Stomach smooth muscle (tissue), 2 donors: ENCODE results near the gene BANK1.

ENCODE experiments used
- H3K27ac ChIP-seq: one replicate; pipeline ENCODE4 v1.7.0; 2013; ENCODE audit warnings: mild to moderate bottlenecking, low read length, inconsistent platforms
- H3K27me3 ChIP-seq, 2 donors: one replicate each; pipeline ENCODE4 v1.7.0; 2013; ENCODE audit warnings: low read length in 2 of 2; ENCODE audit not compliant: insufficient read depth in 2 of 2, control insufficient read depth in 1 of 2
- H3K36me3 ChIP-seq, 2 donors: one replicate each; pipeline ENCODE4 v1.7.0; 2013; ENCODE audit warnings: low read length in 2 of 2; ENCODE audit not compliant: control insufficient read depth in 2 of 2, insufficient read depth in 2 of 2
- H3K4me1 ChIP-seq: one replicate; pipeline ENCODE4 v1.7.0; 2013; ENCODE audit warnings: low read length; ENCODE audit not compliant: control insufficient read depth, insufficient read depth
- H3K4me3 ChIP-seq, 2 donors: one replicate each; pipeline ENCODE4 v1.7.0; 2013; ENCODE audit warnings: low read length in 2 of 2
- H3K9ac ChIP-seq, 2 donors: one replicate each; pipeline ENCODE4 v1.7.0; 2013; ENCODE audit warnings: low read length in 2 of 2, mild to moderate bottlenecking in 1 of 2
- H3K9me3 ChIP-seq, 2 donors: one replicate each; pipeline ENCODE4 v1.7.0; 2013; ENCODE audit warnings: low read length in 2 of 2; ENCODE audit not compliant: control insufficient read depth in 2 of 2
- donor health status: healthy.
- donor health status: Pancreatic carcinoma.

Gene BANK1

GRCh38 chr4:101790521-101791181 is at the start of gene BANK1:
Gene BANK1 (plus strand): TSS chr4:101790730. CDS start chr4:101790881, 151 bp downstream.
- H3K27me3 ChIP-seq, result peaks cover 0 to 6% of the 10 kb centered on the region in 2 donors
- H3K4me3 ChIP-seq, result peak within 1 kb of the TSS; percentile 27 to 67
- H3K9me3 ChIP-seq, result no peaks in the 10 kb centered on the region
- no peaks in the 10 kb centered on the region for H3K4me1 ChIP-seq
- no peaks in the 10 kb centered on the region for H3K36me3 ChIP-seq
- H3K9ac ChIP-seq, result peak within 1 kb of the TSS in 1 of 2 donors; percentile 8
- H3K27ac ChIP-seq, result no peak within 1 kb of the TSS

DNA sequence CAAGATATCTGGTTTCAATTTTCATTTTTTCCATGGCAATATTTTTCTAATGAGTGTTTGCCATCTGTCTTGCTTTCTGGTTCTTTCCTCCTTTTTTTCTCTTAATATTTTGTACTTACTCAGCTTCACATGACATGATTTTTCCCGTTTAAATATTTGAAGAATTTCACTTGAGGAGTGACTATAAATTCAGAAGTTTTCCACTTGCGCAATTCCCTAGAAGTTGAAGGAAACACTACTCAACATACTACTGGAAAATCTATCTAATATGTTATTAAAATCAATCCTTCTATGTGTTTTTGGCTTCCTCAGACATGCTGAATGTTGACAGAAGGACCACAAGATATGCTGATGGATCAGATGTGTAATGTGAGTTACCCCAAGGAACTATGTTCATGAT is 36.8 kb upstream of the BANK1 start:
- no peak overlapping the region for H3K4me3 ChIP-seq
- no peak overlapping the region for H3K27ac ChIP-seq
- no peak overlapping the region for H3K9ac ChIP-seq
- no peaks in the 10 kb centered on the region for H3K36me3 ChIP-seq
- no peaks in the 10 kb centered on the region for H3K9me3 ChIP-seq
- H3K4me1 ChIP-seq, result no peaks in the 10 kb centered on the region
- no peaks in the 10 kb centered on the region for H3K27me3 ChIP-seq

- H3K4me3 ChIP-seq, result no peak overlapping the region
- no peaks in the 10 kb centered on the region for H3K27me3 ChIP-seq
- H3K27ac ChIP-seq, result no peak overlapping the region
- no peak overlapping the region for H3K9ac ChIP-seq
- no peaks in the 10 kb centered on the region for H3K9me3 ChIP-seq
- H3K4me1 ChIP-seq, result no peaks in the 10 kb centered on the region
- no peaks in the 10 kb centered on the region for H3K36me3 ChIP-seq
Observed at GRCh38 chr4:101756181-101756580, 34.3 kb upstream of the BANK1 start.

GRCh38 chr4:101761405-101761804 is 29.1 kb upstream of the BANK1 start:
- Histone ChIP-seq H3K9ac (no peak overlapping the region), H3K4me3 (no peak overlapping the region)

GRCh38 chr4:101762025-101762424 is 28.5 kb upstream of the BANK1 start:
- Histone ChIP-seq H3K9me3 (no peaks in the 10 kb centered on the region), H3K36me3 (no peaks in the 10 kb centered on the region), H3K27me3 (no peaks in the 10 kb centered on the region), H3K27ac (no peak overlapping the region), H3K4me1 (no peaks in the 10 kb centered on the region), H3K9ac (no peak overlapping the region), H3K4me3 (no peak overlapping the region)

More at GRCh38 chr4:101761405-101761804, 29.1 kb upstream of the BANK1 start:
- Histone ChIP-seq H3K4me1 (no peaks in the 10 kb centered on the region), H3K27me3 (no peaks in the 10 kb centered on the region), H3K27ac (no peak overlapping the region), H3K36me3 (no peaks in the 10 kb centered on the region), H3K9me3 (no peaks in the 10 kb centered on the region)

- Histone ChIP-seq H3K4me1 (no peaks in the 10 kb centered on the region), H3K4me3 (no peak overlapping the region), H3K27me3 (no peaks in the 10 kb centered on the region), H3K36me3 (no peaks in the 10 kb centered on the region), H3K27ac (no peak overlapping the region), H3K9ac (no peak overlapping the region), H3K9me3 (no peaks in the 10 kb centered on the region)
Observed at GRCh38 chr4:101762534-101762933, 28.0 kb upstream of the BANK1 start.

DNA sequence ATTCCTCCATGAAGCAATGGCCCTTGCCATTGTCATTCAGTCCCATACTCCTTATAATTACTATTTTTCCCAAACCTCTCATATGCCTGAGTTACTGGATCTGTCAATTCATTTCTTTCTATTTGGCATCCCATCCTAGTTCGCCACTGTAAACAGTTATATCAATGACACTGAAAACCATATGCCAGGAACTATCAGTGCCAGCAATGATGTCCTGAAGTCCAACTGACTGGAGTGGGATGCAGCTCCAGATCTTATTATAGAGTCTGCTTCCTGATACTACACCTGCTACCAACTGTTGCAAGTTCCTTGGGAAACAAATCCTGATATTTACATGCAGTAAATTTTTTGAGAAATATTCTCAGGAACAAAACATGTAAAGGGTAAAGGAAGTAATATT is 27.0 kb upstream of the BANK1 start:
- Histone ChIP-seq H3K4me3 (no peak overlapping the region), H3K9me3 (no peaks in the 10 kb centered on the region), H3K36me3 (no peaks in the 10 kb centered on the region), H3K27me3 (no peaks in the 10 kb centered on the region), H3K27ac (no peak overlapping the region), H3K4me1 (no peaks in the 10 kb centered on the region), H3K9ac (no peak overlapping the region)

DNA sequence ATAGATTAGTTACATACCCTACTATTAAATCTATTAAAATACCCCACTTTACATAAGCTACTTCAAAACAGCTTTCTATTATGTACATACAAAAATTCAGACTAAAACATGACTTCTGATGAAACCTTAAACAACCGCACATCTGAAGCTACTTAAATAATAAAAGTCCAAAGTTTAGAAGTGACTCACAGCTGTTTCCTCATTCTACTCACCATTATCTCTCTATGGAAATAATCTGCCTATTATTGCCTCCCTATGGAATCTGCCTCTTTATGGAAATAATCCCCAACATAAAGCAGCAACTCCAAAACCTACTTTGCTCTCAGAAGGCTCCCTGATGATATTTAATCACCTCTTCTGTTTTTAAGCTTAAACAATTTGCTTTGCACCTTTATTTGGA is 15.7 kb upstream of the BANK1 start:
- H3K27ac ChIP-seq, result no peak overlapping the region
- no peaks in the 10 kb centered on the region for H3K27me3 ChIP-seq
- H3K4me1 ChIP-seq, result no peaks in the 10 kb centered on the region
- H3K9me3 ChIP-seq, result peaks cover 0 to 13% of the 10 kb centered on the region in 2 donors
- no peak overlapping the region for H3K9ac ChIP-seq
- no peak overlapping the region for H3K4me3 ChIP-seq
- no peaks in the 10 kb centered on the region for H3K36me3 ChIP-seq

DNA sequence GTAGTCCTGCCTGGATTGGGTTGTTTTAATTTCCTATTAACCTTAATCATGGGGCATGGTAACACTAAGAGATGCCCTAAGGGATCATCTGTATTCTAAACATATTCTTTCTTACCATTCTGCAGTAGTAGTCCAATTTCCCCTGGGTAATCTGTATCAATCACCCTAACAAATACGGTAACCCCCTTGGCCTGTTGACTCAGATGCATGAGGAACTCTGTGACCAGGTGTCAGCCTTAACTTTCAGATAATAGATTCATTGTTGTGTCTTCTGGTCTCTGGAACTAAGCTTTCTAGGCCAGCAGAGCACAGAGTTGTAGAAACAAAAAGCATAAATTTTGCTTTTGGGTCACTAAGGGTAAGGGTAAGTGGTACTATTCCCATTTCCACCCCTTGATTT is 13.1 kb upstream of the BANK1 start:
- Histone ChIP-seq H3K9me3 (peaks cover 0 to 10% of the 10 kb centered on the region in 2 donors), H3K36me3 (no peaks in the 10 kb centered on the region), H3K27me3 (no peaks in the 10 kb centered on the region), H3K27ac (no peak overlapping the region), H3K4me1 (no peaks in the 10 kb centered on the region), H3K9ac (no peak overlapping the region), H3K4me3 (no peak overlapping the region)

DNA sequence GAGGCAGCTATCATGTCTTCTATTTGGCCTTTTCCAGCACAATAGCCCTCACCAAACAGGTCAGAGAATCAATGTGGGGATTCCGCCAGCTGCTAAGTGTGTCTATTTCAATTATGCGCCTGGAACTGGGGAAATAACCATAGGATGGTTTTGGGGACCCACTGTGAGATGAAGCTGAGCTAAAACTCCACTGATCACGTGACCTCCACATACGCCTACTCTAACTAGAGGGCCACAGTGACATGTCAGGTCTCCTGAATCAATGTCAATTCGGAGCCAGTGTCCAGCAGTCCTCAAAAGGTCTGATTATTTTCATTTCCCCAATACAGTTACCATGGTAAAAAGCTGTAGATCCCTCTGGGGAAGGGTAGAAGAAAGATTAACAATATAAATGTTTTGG is 10.2 kb upstream of the BANK1 start:
- H3K4me3 ChIP-seq, result no peak overlapping the region
- H3K27me3 ChIP-seq, result no peaks in the 10 kb centered on the region
- no peak overlapping the region for H3K27ac ChIP-seq
- H3K9me3 ChIP-seq, result no peaks in the 10 kb centered on the region
- no peak overlapping the region for H3K9ac ChIP-seq
- no peaks in the 10 kb centered on the region for H3K36me3 ChIP-seq
- no peaks in the 10 kb centered on the region for H3K4me1 ChIP-seq

DNA sequence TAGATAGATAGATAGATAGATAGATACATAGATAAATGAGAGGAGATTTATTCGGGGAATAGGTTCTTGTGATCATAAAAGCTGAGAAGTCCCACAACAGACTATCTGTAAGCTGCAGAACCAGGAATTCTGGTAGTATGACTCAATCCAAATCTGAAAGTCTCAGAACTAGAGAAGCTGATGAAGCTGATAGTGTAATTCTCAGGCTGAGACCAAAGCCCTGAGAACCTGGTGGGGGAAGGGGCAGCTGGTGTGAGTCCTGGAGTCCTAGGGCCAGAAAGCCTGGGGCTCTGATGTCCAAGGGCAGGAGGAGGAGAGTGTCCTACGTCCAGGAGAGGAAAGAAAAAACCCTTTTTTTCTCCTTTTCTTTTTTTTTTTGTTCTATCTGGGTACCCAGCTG is 8.0 kb upstream of the BANK1 start:
- no peaks in the 10 kb centered on the region for H3K36me3 ChIP-seq
- H3K27me3 ChIP-seq, result no peaks in the 10 kb centered on the region
- H3K4me3 ChIP-seq, result no peak overlapping the region
- H3K27ac ChIP-seq, result no peak overlapping the region
- no peaks in the 10 kb centered on the region for H3K4me1 ChIP-seq
- no peaks in the 10 kb centered on the region for H3K9me3 ChIP-seq
- H3K9ac ChIP-seq, result no peak overlapping the region
